PC-9 (cell line): ENCODE data around the gene RFTN1. TPM values are rescaled to one million over a fixed set of nuclear protein-coding genes. Genes with fewer than 3 reads are reported as not detected.
"Not testable (repeated sequence)": the region's sequence is repeated elsewhere in the genome, so short reads cannot be mapped to it uniquely, and the experiment has no call there.

ENCODE experiments used
- BruUV-seq: library from RNA; stranded (reverse); fragments of 400-500 nt; replicated peaks from 2 replicates; lab custom pipeline; 2021; lab: Mats Ljungman, UMichigan
- CTCF ChIA-PET: fragments of 300-600 bp; sonication (Branson Sonifier 250); formaldehyde crosslinking; loops from one replicate; lab custom pipeline; 2022; ENCODE audit warnings: antibody characterized with exemption; lab: Charles Lee
- POLR2A ChIA-PET: fragments of 300-600 bp; sonication (Branson Sonifier 250); formaldehyde crosslinking; loops from one replicate; lab custom pipeline; 2022; ENCODE audit warnings: antibody characterized with exemption; ENCODE audit not compliant: unreplicated experiment; lab: Charles Lee
- DNase-seq, 2 experiments: peaks; one replicate each; pipeline versions ENCODE4 v3.0.0 to v3.0.0-alpha.2; 2015 to 2022; ENCODE audit warnings: mixed read lengths in 1 of 2
- H2AFZ ChIP-seq: fragments of 200-600 bp; sonication (generic); 2 replicates; pipeline ENCODE4 v1.8.1; 2017; ENCODE audit warnings: antibody characterized with exemption
- H3F3A ChIP-seq: fragments of 200-600 bp; sonication (generic); 2 replicates; pipeline ENCODE4 v1.8.1; 2017; ENCODE audit warnings: antibody characterized with exemption, mild to moderate bottlenecking, low read depth; ENCODE audit not compliant: insufficient read depth
- H3K27ac ChIP-seq: fragments of 200-600 bp; sonication (generic); 2 replicates; pipeline ENCODE4 v1.6.1; 2016; ENCODE audit warnings: mixed run types
- H3K27me3 ChIP-seq: fragments of 200-600 bp; sonication (generic); 2 replicates; pipeline ENCODE4 v1.6.1; 2016; ENCODE audit warnings: low read depth, mixed run types; ENCODE audit not compliant: insufficient read depth
- H3K36me3 ChIP-seq: fragments of 200-600 bp; sonication (generic); 2 replicates; pipeline ENCODE4 v1.6.1; 2016; ENCODE audit warnings: low read depth, mixed run types
- H3K4me1 ChIP-seq: fragments of 200-600 bp; sonication (generic); replicated peaks from 2 replicates; pipeline ENCODE4 v1.6.1; 2016; ENCODE audit warnings: mixed run types; ENCODE audit not compliant: insufficient read depth
- H3K4me2 ChIP-seq: fragments of 200-600 bp; sonication (generic); 2 replicates; pipeline ENCODE4 v1.6.1; 2017; ENCODE audit warnings: mixed run types
- H3K4me3 ChIP-seq: fragments of 200-600 bp; sonication (generic); 2 replicates; pipeline ENCODE4 v1.6.1; 2016; ENCODE audit warnings: mixed run types
- H3K79me2 ChIP-seq: fragments of 200-600 bp; sonication (generic); 2 replicates; pipeline ENCODE4 v1.6.1; 2017; ENCODE audit warnings: low read depth, mixed run types
- H3K9me2 ChIP-seq: fragments of 200-600 bp; sonication (generic); 2 replicates; pipeline ENCODE4 v1.8.1; 2017; ENCODE audit warnings: mild to moderate bottlenecking; ENCODE audit not compliant: insufficient read depth
- H3K9me3 ChIP-seq: fragments of 200-600 bp; sonication (generic); 2 replicates; pipeline ENCODE4 v1.8.1; 2016; ENCODE audit warnings: low read depth; ENCODE audit not compliant: insufficient read depth
- H4K20me1 ChIP-seq: fragments of 200-600 bp; sonication (generic); 2 replicates; pipeline ENCODE4 v1.8.1; 2017; ENCODE audit not compliant: insufficient read depth
- EZH2 ChIP-seq: fragments of 200-600 bp; sonication (generic); IDR thresholded peaks from 2 replicates; pipeline ENCODE4 v1.8.0; 2017; ENCODE audit warnings: antibody characterized with exemption, low read depth
- intact Hi-C: fragments of 100-400 bp; cut with micrococcal nuclease; formaldehyde crosslinking; loops from one replicate; pipeline ENCODE4 v1.10.0; 2022; ENCODE audit not compliant: unreplicated experiment
- total RNA-seq: library from RNA; stranded (reverse); gene quantifications from 2 replicates; pipeline ENCODE4 v1.2.3, GENCODE V29; 2021
- TF ChIP-seq, protein P1 (sequence below): fragments of 200-600 bp; sonication (generic); conservative IDR thresholded peaks from 2 replicates; pipeline ENCODE4 v1.6.1; 2017; ENCODE audit warnings: mixed run types, antibody characterized with exemption, mild to moderate bottlenecking, moderate library complexity

Gene RFTN1
- total RNA-seq, 1 experiment from 2014 or later = 0.41 TPM

DNA sequence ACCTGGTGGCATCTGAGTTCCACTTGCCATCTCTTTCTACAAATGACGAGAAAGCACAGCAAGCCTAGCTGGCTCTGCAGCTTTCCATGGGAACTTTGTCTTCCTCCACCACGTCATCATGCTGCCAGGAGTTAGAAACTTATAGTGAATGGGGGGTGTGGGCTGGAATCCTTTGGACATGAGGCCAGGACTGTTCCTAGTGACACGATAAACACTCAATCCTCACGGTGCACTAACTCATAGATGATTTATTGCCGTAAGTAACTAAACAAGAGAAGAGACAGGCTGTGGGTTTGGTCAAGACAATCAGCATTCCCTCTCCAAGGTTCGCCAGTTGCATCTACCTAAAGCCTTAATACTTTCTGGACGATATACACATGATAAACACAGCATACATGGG is 197.9 kb downstream of the RFTN1 start:
- no peak overlapping the region for H2AFZ ChIP-seq
- no peak overlapping the region for H3K4me2 ChIP-seq
- no peak overlapping the region for H3K4me3 ChIP-seq
- no peaks in the 10 kb centered on the region for H3K79me2 ChIP-seq
- no peak for DNase-seq
- intact Hi-C loops = no loop called here
- no TSS peak for BruUV-seq
- peaks cover 3% of the 10 kb centered on the region; the same call in 1 of the 2 replicates for H4K20me1 ChIP-seq
- POLR2A ChIA-PET = no interaction called here
- no peak for TF ChIP-seq EZH2
- TF ChIP-seq, protein P1, sequence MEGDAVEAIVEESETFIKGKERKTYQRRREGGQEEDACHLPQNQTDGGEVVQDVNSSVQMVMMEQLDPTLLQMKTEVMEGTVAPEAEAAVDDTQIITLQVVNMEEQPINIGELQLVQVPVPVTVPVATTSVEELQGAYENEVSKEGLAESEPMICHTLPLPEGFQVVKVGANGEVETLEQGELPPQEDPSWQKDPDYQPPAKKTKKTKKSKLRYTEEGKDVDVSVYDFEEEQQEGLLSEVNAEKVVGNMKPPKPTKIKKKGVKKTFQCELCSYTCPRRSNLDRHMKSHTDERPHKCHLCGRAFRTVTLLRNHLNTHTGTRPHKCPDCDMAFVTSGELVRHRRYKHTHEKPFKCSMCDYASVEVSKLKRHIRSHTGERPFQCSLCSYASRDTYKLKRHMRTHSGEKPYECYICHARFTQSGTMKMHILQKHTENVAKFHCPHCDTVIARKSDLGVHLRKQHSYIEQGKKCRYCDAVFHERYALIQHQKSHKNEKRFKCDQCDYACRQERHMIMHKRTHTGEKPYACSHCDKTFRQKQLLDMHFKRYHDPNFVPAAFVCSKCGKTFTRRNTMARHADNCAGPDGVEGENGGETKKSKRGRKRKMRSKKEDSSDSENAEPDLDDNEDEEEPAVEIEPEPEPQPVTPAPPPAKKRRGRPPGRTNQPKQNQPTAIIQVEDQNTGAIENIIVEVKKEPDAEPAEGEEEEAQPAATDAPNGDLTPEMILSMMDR = no peak
- no peaks in the 10 kb centered on the region for H3K9me3 ChIP-seq
- no peaks in the 10 kb centered on the region for H3K27me3 ChIP-seq
- H3K9me2 ChIP-seq = no peaks in the 10 kb centered on the region
- no peaks in the 10 kb centered on the region for H3K4me1 ChIP-seq
- H3K27ac ChIP-seq = no peak overlapping the region
- CTCF ChIA-PET = no interaction called here
- 0 out of 2 replicates have a peak, but pooled peaks cover 6% of the 10 kb centered on the region for H3K36me3 ChIP-seq
- no peaks in the 10 kb centered on the region for H3F3A ChIP-seq

DNA sequence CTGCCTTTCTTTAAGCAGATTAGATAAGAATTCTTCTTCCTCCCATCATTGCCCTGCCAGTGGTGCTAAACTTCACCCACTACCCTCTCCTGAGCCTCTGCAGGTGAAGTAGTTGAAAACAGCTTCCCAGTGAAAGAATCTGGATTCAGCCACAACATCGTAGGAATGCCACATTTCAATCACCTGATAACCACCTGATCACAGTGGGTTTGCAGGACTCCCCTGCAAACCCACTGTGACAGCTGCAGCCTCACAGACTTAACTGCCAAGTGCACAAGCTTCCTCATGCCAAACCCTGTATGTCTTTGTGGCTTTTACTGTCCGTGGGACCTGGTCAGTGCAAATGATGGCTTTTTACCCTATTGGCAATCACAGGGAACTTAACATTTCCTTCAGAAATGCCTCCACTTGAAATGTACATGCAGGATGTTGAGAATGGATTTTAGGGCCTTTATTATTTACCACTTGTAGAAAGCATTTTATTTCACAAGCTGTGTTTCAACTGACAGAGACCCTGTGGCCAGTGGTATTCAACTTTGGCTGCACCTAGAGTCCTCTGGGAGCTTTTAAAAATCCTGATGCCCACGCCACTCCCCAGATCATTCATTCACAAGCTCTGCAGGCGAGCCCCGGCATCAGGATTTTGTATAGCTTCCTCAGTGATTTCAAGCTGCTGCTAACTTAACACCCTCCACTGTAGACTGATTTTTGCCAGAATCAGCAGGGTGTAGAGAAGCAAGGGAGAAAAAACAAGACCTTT is 199.4 kb downstream of the RFTN1 start:
- POLR2A ChIA-PET = no interaction called here
- BruUV-seq = no TSS peak

DNA sequence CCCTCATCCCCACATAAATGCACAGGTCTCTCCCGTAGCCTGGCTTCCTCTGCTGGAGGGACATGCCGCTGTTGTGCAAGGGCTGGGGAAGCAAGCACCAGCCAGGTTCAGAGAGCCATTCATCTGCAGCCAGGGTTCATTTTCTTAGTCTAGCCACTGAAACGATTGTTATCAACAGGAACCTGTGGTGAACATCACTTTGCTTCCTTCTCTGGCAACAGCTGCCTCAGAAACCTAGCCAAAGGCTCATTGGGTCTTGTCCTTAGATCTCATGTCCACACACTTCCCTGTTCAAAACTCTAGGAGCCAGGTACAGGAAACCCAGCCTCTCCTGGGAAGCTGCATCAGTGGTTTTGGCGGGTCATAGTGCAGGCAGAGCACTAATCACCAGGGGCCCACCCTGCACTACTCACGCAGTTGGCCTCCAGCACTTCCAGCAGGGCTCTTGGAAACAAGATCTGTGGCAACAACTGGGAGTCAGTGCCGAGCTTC is 201.5 kb downstream of the RFTN1 start:
- H3F3A ChIP-seq = no peaks in the 10 kb centered on the region
- no peaks in the 10 kb centered on the region for H3K9me3 ChIP-seq
- BruUV-seq = no TSS peak
- CTCF ChIA-PET = no interaction called here
- H3K79me2 ChIP-seq = no peaks in the 10 kb centered on the region
- H4K20me1 ChIP-seq = peaks cover 6% of the 10 kb centered on the region; the same call in 1 of the 2 replicates
- H3K27ac ChIP-seq = no peak overlapping the region
- TF ChIP-seq, protein P1 = no peak
- no peak for TF ChIP-seq EZH2
- H3K4me1 ChIP-seq = peaks cover 8% of the 10 kb centered on the region; the same call in 1 of the 2 replicates
- no peak for DNase-seq
- H2AFZ ChIP-seq = no peak overlapping the region
- H3K9me2 ChIP-seq = no peaks in the 10 kb centered on the region
- POLR2A ChIA-PET = no interaction called here
- H3K36me3 ChIP-seq = 0 out of 2 replicates have a peak, but pooled peaks cover 6% of the 10 kb centered on the region
- H3K4me3 ChIP-seq = no peak overlapping the region
- intact Hi-C loops = no loop called here
- no peaks in the 10 kb centered on the region for H3K27me3 ChIP-seq
- H3K4me2 ChIP-seq = no peak overlapping the region

More for the DNA sequence above, 199.4 kb downstream of the RFTN1 start:
- Histone ChIP-seq H3K27me3 (no peaks in the 10 kb centered on the region), H3F3A (no peaks in the 10 kb centered on the region), H3K4me3 (no peak overlapping the region), H3K9me3 (no peaks in the 10 kb centered on the region), H3K79me2 (no peaks in the 10 kb centered on the region), H2AFZ (no peak overlapping the region), H3K4me1 (peaks cover 8% of the 10 kb centered on the region; the same call in 1 of the 2 replicates), H3K36me3 (0 out of 2 replicates have a peak, but pooled peaks cover 6% of the 10 kb centered on the region), H3K27ac (no peak overlapping the region), H4K20me1 (peaks cover 3% of the 10 kb centered on the region; the same call in 1 of the 2 replicates), H3K4me2 (no peak overlapping the region), H3K9me2 (no peaks in the 10 kb centered on the region)
- intact Hi-C loops = no loop called here
- TF ChIP-seq, protein P1 = no peak
- no peak for TF ChIP-seq EZH2
- CTCF ChIA-PET = no interaction called here
- no peak for DNase-seq

DNA sequence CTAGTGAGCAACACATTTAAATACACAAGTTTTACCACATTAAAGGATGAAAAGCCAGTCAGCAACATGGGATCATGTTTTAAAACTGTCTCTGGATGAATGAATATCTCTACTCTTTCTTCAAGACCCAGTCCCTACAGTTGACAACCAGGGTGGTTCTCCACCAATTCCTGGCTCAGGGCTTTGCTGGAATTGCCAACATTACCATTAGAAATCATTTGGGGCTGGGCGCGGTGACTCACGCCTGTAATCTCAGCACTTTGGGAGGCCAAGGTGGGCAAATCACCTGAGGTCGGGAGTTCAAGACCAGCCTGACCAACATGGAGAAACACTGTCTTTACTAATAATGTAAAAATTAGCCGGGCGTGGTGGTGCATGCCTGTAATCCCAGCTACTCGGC is 203.0 kb downstream of the RFTN1 start:
- H4K20me1 ChIP-seq, H2AFZ ChIP-seq, H3F3A ChIP-seq, H3K4me2 ChIP-seq, CTCF ChIA-PET, H3K9me2 ChIP-seq, H3K27me3 ChIP-seq, H3K9me3 ChIP-seq, BruUV-seq, DNase-seq, H3K4me1 ChIP-seq, POLR2A ChIA-PET, H3K79me2 ChIP-seq, H3K27ac ChIP-seq, H3K36me3 ChIP-seq, H3K4me3 ChIP-seq, intact Hi-C loops: not testable (repeated sequence)
